Measurements from ENCODE around the gene NMNAT2. TPM values are rescaled to one million over a fixed set of nuclear protein-coding genes. Genes with fewer than 3 reads are reported as not detected.
"Not testable (repeated sequence)": the region's sequence is repeated elsewhere in the genome, so short reads cannot be mapped to it uniquely, and the experiment has no call there.

The NMNAT2 gene
- polyA plus RNA-seq, 3 donors from 2014 or later, result not detected

GRCh38 chr1:183242556-183242955, 175.6 kb downstream of the NMNAT2 start:
- peaks cover 0 to 6% (median 0%) of the 10 kb centered on the region in 6 donors for H3K9me3 Mint-ChIP-seq
- no peaks in the 10 kb centered on the region for H3K4me1 Mint-ChIP-seq
- peaks cover 5 to 6% (median 5%) of the 10 kb centered on the region in 3 donors for H3K27me3 Mint-ChIP-seq (ENCODE audit: low read depth in 3 of 3)
- no peak for DNase-seq
- no peak overlapping the region for H3K27ac Mint-ChIP-seq
- H3K36me3 Mint-ChIP-seq, result no peaks in the 10 kb centered on the region
- H3K4me3 Mint-ChIP-seq, result no peak overlapping the region

- no peak overlapping the region for H3K27ac Mint-ChIP-seq
- no peak overlapping the region for H3K4me3 Mint-ChIP-seq
Measured at GRCh38 chr1:183241471-183241870, 176.7 kb downstream of the NMNAT2 start.

GRCh38 chr1:183240853-183241252, 177.3 kb downstream of the NMNAT2 start:
- not testable (repeated sequence) for H3K27ac Mint-ChIP-seq; H3K36me3 Mint-ChIP-seq; H3K4me1 Mint-ChIP-seq; H3K4me3 Mint-ChIP-seq; H3K27me3 Mint-ChIP-seq (ENCODE audit: low read depth in 3 of 3); H3K9me3 Mint-ChIP-seq; DNase-seq

More at GRCh38 chr1:183241471-183241870, 176.7 kb downstream of the NMNAT2 start:
- Mint-ChIP-seq H3K9me3 (peaks cover 0 to 6% (median 0%) of the 10 kb centered on the region in 6 donors), H3K36me3 (no peaks in the 10 kb centered on the region), H3K27me3 (ENCODE audit: low read depth in 3 of 3) (peaks cover 5 to 6% (median 6%) of the 10 kb centered on the region in 3 donors), H3K4me1 (no peaks in the 10 kb centered on the region)
- DNase-seq, result no peak

DNA sequence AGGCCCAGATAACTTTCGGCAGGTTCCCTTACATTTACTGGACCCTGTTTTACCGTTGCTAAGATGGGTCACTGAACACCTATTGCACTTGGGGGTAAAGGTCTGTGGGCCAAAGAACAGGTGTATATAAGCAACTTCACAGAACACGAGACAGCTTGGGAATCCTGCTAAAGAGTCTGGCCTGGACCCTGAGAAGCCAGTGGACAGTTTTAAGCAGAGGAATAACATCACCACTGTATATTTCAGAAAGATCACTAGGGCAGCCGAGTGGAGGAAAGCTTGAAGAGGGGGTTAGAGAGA, 177.7 kb downstream of the NMNAT2 start:
- no peak overlapping the region for H3K27ac Mint-ChIP-seq
- no peak for DNase-seq
- no peak overlapping the region for H3K4me3 Mint-ChIP-seq
- H3K36me3 Mint-ChIP-seq, result no peaks in the 10 kb centered on the region
- peaks cover 2 to 6% (median 6%) of the 10 kb centered on the region in 3 donors for H3K27me3 Mint-ChIP-seq (ENCODE audit: low read depth in 3 of 3)
- peaks cover 0 to 4% (median 0%) of the 10 kb centered on the region in 6 donors for H3K9me3 Mint-ChIP-seq
- H3K4me1 Mint-ChIP-seq, result no peaks in the 10 kb centered on the region

DNA sequence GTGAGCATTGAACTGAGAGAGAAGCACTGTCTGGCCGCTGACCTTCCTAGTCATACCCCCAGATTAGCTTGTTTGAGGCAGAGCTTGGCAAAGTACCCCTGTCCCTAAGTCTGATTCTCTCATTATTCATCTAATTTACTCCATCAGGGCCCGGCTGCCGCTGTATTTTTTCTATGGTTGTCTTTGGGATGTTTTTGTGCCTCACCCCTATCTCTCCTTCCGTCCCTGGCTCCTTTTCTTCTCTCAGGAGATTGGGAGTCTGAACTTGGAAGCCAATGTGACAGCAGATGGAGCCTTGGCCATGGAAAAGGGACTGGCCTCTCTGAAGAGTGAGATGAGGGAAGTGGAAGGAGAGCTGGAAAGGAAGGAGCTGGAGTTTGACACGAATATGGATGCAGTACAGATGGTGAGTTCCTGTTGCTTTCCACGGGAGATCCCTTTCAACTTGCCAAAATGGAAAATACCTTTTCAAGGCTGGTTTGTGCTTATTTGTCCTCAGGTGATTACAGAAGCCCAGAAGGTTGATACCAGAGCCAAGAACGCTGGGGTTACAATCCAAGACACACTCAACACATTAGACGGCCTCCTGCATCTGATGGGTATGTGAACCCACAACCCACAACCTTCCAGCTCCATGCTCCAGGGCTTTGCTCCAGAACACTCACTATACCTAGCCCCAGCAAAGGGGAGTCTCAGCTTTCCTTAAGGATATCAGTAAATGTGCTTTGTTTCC, 178.2 kb downstream of the NMNAT2 start:
- Mint-ChIP-seq H3K27ac (no peak overlapping the region), H3K9me3 (peaks cover 0 to 2% (median 0%) of the 10 kb centered on the region in 6 donors), H3K27me3 (ENCODE audit: low read depth in 3 of 3) (peaks cover 2 to 6% (median 6%) of the 10 kb centered on the region in 3 donors), H3K36me3 (no peaks in the 10 kb centered on the region), H3K4me1 (no peaks in the 10 kb centered on the region), H3K4me3 (no peak overlapping the region)
- DNase-seq, result no peak

- Mint-ChIP-seq H3K27ac (no peak overlapping the region), H3K4me3 (no peak overlapping the region), H3K4me1 (no peaks in the 10 kb centered on the region), H3K9me3 (peaks cover 0 to 2% (median 0%) of the 10 kb centered on the region in 6 donors), H3K36me3 (no peaks in the 10 kb centered on the region), H3K27me3 (ENCODE audit: low read depth in 3 of 3) (peaks cover 2 to 6% (median 5%) of the 10 kb centered on the region in 3 donors)
- no peak for DNase-seq
Measured at GRCh38 chr1:183239220-183239742, 178.9 kb downstream of the NMNAT2 start.

GRCh38 chr1:183238071-183238470, 180.1 kb downstream of the NMNAT2 start:
- H3K9me3 Mint-ChIP-seq, result no peaks in the 10 kb centered on the region
- peaks cover 2 to 5% (median 3%) of the 10 kb centered on the region in 3 donors for H3K27me3 Mint-ChIP-seq (ENCODE audit: low read depth in 3 of 3)
- H3K27ac Mint-ChIP-seq, result no peak overlapping the region
- H3K36me3 Mint-ChIP-seq, result no peaks in the 10 kb centered on the region
- DNase-seq, result no peak
- H3K4me3 Mint-ChIP-seq, result no peak overlapping the region
- no peaks in the 10 kb centered on the region for H3K4me1 Mint-ChIP-seq

GRCh38 chr1:183237046-183237445, 181.1 kb downstream of the NMNAT2 start:
- Mint-ChIP-seq H3K27me3 (ENCODE audit: low read depth in 3 of 3) (peaks cover 2 to 6% (median 3%) of the 10 kb centered on the region in 3 donors), H3K27ac (no peak overlapping the region), H3K4me1 (no peaks in the 10 kb centered on the region), H3K9me3 (no peaks in the 10 kb centered on the region), H3K4me3 (no peak overlapping the region), H3K36me3 (no peaks in the 10 kb centered on the region)
- no peak for DNase-seq

GRCh38 chr1:183236158-183236725, 181.9 kb downstream of the NMNAT2 start:
- no peaks in the 10 kb centered on the region for H3K9me3 Mint-ChIP-seq
- no peaks in the 10 kb centered on the region for H3K36me3 Mint-ChIP-seq
- no peaks in the 10 kb centered on the region for H3K4me1 Mint-ChIP-seq
- H3K27me3 Mint-ChIP-seq (ENCODE audit: low read depth in 3 of 3), result peaks cover 2 to 6% (median 5%) of the 10 kb centered on the region in 3 donors
- H3K27ac Mint-ChIP-seq, result no peak overlapping the region
- no peak for DNase-seq
- H3K4me3 Mint-ChIP-seq, result no peak overlapping the region

GRCh38 chr1:183235503-183235902, 182.7 kb downstream of the NMNAT2 start:
- peaks cover 2 to 6% (median 5%) of the 10 kb centered on the region in 3 donors for H3K27me3 Mint-ChIP-seq (ENCODE audit: low read depth in 3 of 3)
- no peaks in the 10 kb centered on the region for H3K9me3 Mint-ChIP-seq
- no peak overlapping the region for H3K27ac Mint-ChIP-seq
- H3K4me3 Mint-ChIP-seq, result no peak overlapping the region
- no peaks in the 10 kb centered on the region for H3K4me1 Mint-ChIP-seq
- no peak for DNase-seq
- no peaks in the 10 kb centered on the region for H3K36me3 Mint-ChIP-seq

DNA sequence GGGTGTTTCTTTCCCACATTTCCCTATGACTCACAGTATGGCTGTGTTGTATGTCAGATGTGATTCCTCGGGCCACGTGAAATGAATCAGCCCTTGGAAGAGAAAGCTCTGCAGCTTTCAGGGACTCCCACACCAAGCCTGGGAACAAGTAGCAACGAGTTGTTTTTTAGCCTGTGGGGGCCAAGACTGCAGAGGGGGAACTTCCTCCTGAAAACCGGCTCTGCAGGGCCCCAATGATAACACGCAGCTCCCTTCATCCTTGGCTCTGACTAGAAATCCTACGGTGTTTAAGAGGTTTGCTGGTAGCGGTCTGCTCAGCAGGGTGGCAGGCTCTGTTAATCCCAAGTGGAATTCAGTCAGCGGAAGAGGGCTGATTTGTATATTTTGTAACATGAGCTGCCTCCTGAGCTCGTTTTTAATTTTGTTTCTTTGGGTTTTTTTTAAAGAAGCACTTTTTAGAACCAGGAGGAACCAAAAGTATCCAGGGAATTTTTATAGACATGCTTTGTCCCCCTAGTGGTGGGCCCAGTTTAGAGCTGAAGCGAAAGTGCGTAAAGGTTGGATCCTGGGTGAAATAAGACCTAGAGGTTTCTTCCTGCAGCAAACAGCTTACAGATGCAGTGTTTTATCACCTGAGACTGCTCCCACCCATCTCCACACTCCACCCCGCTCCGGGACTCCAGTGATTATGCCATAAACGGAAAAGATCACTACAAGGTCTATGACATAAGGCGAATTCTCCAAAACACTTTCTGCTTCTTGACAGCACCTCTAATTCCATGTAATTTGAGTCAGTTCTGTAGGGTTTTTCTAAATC, 183.3 kb downstream of the NMNAT2 start:
- H3K27me3 Mint-ChIP-seq (ENCODE audit: low read depth in 3 of 3), result peaks cover 2 to 5% (median 5%) of the 10 kb centered on the region in 3 donors
- no peak for DNase-seq
- no peaks in the 10 kb centered on the region for H3K36me3 Mint-ChIP-seq
- H3K4me1 Mint-ChIP-seq, result no peaks in the 10 kb centered on the region
- H3K9me3 Mint-ChIP-seq, result no peaks in the 10 kb centered on the region
- no peak overlapping the region for H3K4me3 Mint-ChIP-seq
- H3K27ac Mint-ChIP-seq, result no peak overlapping the region

DNA sequence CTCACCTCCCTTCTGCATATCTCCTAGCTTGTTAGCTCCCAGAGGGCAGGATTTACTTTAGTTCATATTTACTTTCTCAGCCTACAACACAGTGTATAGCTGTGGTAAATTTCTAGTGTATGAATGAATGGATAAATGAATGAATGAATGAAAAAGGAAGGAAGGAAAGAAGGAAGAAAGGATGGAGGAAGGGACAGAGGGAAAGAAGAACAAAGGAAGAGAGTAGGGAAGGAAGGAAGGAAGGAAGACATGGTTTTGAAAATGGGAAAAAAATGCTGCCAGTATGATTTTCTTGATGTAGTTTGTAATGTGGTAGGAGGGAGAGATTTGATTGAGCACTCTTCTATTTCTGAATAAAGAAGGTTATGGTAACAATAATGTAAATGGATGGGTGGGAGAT, 185.1 kb downstream of the NMNAT2 start:
- no peak for DNase-seq
- Mint-ChIP-seq H3K4me3 (no peak overlapping the region), H3K27me3 (ENCODE audit: low read depth in 3 of 3) (peaks cover 0 to 3% (median 2%) of the 10 kb centered on the region in 3 donors), H3K4me1 (no peaks in the 10 kb centered on the region), H3K36me3 (no peaks in the 10 kb centered on the region), H3K9me3 (no peaks in the 10 kb centered on the region), H3K27ac (no peak overlapping the region)

DNA sequence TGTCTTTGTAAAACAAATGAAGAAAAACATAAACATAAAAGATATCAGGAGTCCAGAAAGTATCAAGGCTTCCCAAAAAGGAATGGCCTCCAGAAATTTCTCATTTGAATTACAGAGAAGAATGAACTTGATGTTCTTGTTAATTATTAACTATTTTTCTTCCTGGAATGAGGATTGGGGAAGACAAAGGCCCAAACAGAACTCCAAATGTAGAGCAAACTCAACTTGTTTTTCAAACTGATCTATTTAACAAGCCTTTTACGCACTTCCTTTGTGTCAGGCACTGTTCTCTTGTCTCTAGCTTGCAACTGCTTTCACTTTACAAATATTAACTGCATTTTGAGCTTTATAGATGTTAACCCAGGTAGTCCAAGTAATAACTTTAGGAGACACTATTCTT, 186.6 kb downstream of the NMNAT2 start:
- DNase-seq, result no peak
- Mint-ChIP-seq H3K27ac (no peak overlapping the region), H3K4me1 (peaks cover 0 to 3% of the 10 kb centered on the region in 2 donors), H3K36me3 (no peaks in the 10 kb centered on the region), H3K27me3 (ENCODE audit: low read depth in 3 of 3) (peaks cover 0 to 10% (median 3%) of the 10 kb centered on the region in 3 donors), H3K9me3 (no peaks in the 10 kb centered on the region), H3K4me3 (no peak overlapping the region)

- no peak for DNase-seq
- Mint-ChIP-seq H3K9me3 (no peaks in the 10 kb centered on the region), H3K4me3 (no peak overlapping the region), H3K4me1 (peaks cover 0 to 3% of the 10 kb centered on the region in 2 donors), H3K27ac (no peak overlapping the region), H3K27me3 (ENCODE audit: low read depth in 3 of 3) (peaks cover 0 to 10% (median 2%) of the 10 kb centered on the region in 3 donors), H3K36me3 (no peaks in the 10 kb centered on the region)
Measured at GRCh38 chr1:183230413-183230812, 187.8 kb downstream of the NMNAT2 start.

All from immature natural killer cell (primary cell).